ENCODE results near the gene ATR.

The ATR gene

GRCh38 chr3:142578329-142579223 is at the start of gene ATR:
Gene ATR (minus strand): TSS chr3:142578733. CDS start chr3:142578704, 29 bp downstream.
- 0 out of 2 replicates have a peak, but pooled peaks cover 2% of the 10 kb centered on the region for H3K4me1 ChIP-seq (ENCODE audit: control insufficient read depth, insufficient read depth, low read length)
- POLR2A ChIA-PET, result interaction anchor here (0.6 to 1.9 kb wide), 6 partner anchors 14 to 423 kb away, joined by 3 to 6 read pairs (median 4); partner anchors contain the start of genes PLS1, TRPC1 and U2SURP
- H3K36me3 ChIP-seq (ENCODE audit: control insufficient read depth in 2 of 2, insufficient read depth in 1 of 2, low read length in 2 of 2), result no peaks in the 10 kb centered on the region
- CTCF ChIA-PET, result interaction anchor here (0.6 kb wide), 1 partner anchor 254 kb away, joined by 4 read pairs; no protein-coding TSS in a partner anchor
- no peaks in the 10 kb centered on the region for H3K9me3 ChIP-seq (ENCODE audit: control insufficient read depth, insufficient read depth, low read depth, low read length)
- H3K27ac ChIP-seq (ENCODE audit: extremely low read depth, low read depth, low read length), result peak within 1 kb of the TSS; percentile 82
- H3K4me3 ChIP-seq (ENCODE audit: low read depth, low read length), result peak within 1 kb of the TSS; percentile 96
- TF ChIP-seq GFI1B (tag by site-specific recombination; IDR thresholded peaks at IDR 0.05) (no peak; the same call in 1 of the 2 replicates), ZNF645 (tag by site-specific recombination; IDR thresholded peaks at IDR 0.05) (no peak), ZFP3 (tag by site-specific recombination; IDR thresholded peaks at IDR 0.05; ENCODE audit: low read depth) (no peak), SALL2 (tag by site-specific recombination; IDR thresholded peaks at IDR 0.05; ENCODE audit: borderline replicate concordance) (no peak), ZNF560 (tag by site-specific recombination; IDR thresholded peaks at IDR 0.05; ENCODE audit: borderline replicate concordance) (no peak), ZFHX2 (tag by site-specific recombination; conservative IDR thresholded peaks at IDR 0.05) (peak; percentile 70), ZNF292 (tag by site-specific recombination; IDR thresholded peaks at IDR 0.05; ENCODE audit: borderline replicate concordance, low read depth) (no peak), ZNF112 (tag by site-specific recombination; IDR thresholded peaks at IDR 0.05) (no peak), BCL11A (tag by site-specific recombination; IDR thresholded peaks at IDR 0.05; ENCODE audit: low read depth) (no peak), KLF1 (tag by site-specific recombination; IDR thresholded peaks at IDR 0.05) (0 out of 2 replicates have a peak, but pooled peaks have one; percentile 40), ZNF302 (tag by site-specific recombination; IDR thresholded peaks at IDR 0.05; ENCODE audit: low read depth) (no peak), ZNF184 (tag by site-specific recombination; IDR thresholded peaks at IDR 0.05) (peak; percentile 79), ZNF132 (tag by site-specific recombination; IDR thresholded peaks at IDR 0.05; ENCODE audit: borderline replicate concordance) (no peak), ZBTB8A (tag by site-specific recombination; IDR thresholded peaks at IDR 0.05) (peak; percentile 84), ZNF311 (tag by site-specific recombination; IDR thresholded peaks at IDR 0.05; ENCODE audit: borderline replicate concordance) (no peak), ZBTB6 (tag by site-specific recombination; IDR thresholded peaks at IDR 0.05) (0 out of 2 replicates have a peak, but pooled peaks have one; percentile 10), ZNF768 (tag by site-specific recombination; IDR thresholded peaks at IDR 0.05) (no peak), ZNF10 (tag by site-specific recombination; IDR thresholded peaks at IDR 0.05) (no peak), ZNF114 (tag by site-specific recombination; IDR thresholded peaks at IDR 0.05) (no peak), MZF1 (tag by site-specific recombination; IDR thresholded peaks at IDR 0.05; ENCODE audit: borderline replicate concordance) (peak; percentile 37; the same call in 1 of the 2 replicates)
- TF ChIP-seq, protein P1, sequence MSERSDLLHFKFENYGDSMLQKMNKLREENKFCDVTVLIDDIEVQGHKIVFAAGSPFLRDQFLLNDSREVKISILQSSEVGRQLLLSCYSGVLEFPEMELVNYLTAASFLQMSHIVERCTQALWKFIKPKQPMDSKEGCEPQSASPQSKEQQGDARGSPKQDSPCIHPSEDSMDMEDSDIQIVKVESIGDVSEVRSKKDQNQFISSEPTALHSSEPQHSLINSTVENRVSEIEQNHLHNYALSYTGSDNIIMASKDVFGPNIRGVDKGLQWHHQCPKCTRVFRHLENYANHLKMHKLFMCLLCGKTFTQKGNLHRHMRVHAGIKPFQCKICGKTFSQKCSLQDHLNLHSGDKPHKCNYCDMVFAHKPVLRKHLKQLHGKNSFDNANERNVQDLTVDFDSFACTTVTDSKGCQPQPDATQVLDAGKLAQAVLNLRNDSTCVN (tag by site-specific recombination; optimal IDR thresholded peaks at IDR 0.05), result peak; percentile 89
- TF ChIP-seq, protein P2, sequence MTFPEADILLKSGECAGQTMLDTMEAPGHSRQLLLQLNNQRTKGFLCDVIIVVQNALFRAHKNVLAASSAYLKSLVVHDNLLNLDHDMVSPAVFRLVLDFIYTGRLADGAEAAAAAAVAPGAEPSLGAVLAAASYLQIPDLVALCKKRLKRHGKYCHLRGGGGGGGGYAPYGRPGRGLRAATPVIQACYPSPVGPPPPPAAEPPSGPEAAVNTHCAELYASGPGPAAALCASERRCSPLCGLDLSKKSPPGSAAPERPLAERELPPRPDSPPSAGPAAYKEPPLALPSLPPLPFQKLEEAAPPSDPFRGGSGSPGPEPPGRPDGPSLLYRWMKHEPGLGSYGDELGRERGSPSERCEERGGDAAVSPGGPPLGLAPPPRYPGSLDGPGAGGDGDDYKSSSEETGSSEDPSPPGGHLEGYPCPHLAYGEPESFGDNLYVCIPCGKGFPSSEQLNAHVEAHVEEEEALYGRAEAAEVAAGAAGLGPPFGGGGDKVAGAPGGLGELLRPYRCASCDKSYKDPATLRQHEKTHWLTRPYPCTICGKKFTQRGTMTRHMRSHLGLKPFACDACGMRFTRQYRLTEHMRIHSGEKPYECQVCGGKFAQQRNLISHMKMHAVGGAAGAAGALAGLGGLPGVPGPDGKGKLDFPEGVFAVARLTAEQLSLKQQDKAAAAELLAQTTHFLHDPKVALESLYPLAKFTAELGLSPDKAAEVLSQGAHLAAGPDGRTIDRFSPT (tag by site-specific recombination; IDR thresholded peaks at IDR 0.05), result peak; percentile 65; the same call in 1 of the 2 replicates
- TF ChIP-seq, protein P3, sequence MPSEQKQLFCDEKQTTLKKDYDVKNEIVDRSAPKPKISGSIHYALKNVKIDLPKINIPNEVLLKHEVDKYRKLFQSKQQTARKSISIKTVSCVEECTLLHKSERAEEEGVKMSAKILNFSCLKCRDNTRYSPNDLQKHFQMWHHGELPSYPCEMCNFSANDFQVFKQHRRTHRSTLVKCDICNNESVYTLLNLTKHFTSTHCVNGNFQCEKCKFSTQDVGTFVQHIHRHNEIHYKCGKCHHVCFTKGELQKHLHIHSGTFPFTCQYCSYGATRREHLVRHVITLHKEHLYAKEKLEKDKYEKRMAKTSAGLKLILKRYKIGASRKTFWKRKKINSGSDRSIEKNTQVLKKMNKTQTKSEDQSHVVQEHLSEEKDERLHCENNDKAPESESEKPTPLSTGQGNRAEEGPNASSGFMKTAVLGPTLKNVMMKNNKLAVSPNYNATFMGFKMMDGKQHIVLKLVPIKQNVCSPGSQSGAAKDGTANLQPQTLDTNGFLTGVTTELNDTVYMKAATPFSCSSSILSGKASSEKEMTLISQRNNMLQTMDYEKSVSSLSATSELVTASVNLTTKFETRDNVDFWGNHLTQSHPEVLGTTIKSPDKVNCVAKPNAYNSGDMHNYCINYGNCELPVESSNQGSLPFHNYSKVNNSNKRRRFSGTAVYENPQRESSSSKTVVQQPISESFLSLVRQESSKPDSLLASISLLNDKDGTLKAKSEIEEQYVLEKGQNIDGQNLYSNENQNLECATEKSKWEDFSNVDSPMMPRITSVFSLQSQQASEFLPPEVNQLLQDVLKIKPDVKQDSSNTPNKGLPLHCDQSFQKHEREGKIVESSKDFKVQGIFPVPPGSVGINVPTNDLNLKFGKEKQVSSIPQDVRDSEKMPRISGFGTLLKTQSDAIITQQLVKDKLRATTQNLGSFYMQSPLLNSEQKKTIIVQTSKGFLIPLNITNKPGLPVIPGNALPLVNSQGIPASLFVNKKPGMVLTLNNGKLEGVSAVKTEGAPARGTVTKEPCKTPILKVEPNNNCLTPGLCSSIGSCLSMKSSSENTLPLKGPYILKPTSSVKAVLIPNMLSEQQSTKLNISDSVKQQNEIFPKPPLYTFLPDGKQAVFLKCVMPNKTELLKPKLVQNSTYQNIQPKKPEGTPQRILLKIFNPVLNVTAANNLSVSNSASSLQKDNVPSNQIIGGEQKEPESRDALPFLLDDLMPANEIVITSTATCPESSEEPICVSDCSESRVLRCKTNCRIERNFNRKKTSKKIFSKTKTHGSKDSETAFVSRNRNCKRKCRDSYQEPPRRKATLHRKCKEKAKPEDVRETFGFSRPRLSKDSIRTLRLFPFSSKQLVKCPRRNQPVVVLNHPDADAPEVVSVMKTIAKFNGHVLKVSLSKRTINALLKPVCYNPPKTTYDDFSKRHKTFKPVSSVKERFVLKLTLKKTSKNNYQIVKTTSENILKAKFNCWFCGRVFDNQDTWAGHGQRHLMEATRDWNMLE (tag by site-specific recombination; conservative IDR thresholded peaks at IDR 0.05; ENCODE audit: low read depth), result peak; percentile 59
- TF ChIP-seq, protein P4, sequence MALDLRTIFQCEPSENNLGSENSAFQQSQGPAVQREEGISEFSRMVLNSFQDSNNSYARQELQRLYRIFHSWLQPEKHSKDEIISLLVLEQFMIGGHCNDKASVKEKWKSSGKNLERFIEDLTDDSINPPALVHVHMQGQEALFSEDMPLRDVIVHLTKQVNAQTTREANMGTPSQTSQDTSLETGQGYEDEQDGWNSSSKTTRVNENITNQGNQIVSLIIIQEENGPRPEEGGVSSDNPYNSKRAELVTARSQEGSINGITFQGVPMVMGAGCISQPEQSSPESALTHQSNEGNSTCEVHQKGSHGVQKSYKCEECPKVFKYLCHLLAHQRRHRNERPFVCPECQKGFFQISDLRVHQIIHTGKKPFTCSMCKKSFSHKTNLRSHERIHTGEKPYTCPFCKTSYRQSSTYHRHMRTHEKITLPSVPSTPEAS (tag by site-specific recombination; IDR thresholded peaks at IDR 0.05), result peak; percentile 22; the same call in 1 of the 2 replicates

Measured in HEK293 (cell line).